Keratinocyte (primary cell): ENCODE measurements around the gene GBP3.

Experiments used
- EZH2 ChIP-seq: IDR thresholded peaks from one replicate; pipeline ENCODE4 v1.6.1; 2012; ENCODE audit warnings: inconsistent platforms, mild to moderate bottlenecking, low read length, moderate library complexity
- TF ChIP-seq, protein P1 (sequence below), 3 experiments: IDR thresholded peaks in 1 of 3; conservative IDR thresholded peaks in 1 of 3; optimal IDR thresholded peaks in 1 of 3; 2 replicates in 2 of 3; 3 replicates in 1 of 3; pipeline versions ENCODE3 to v1.5.1; 2011; ENCODE audit warnings: low read length in 3 of 3, mild to moderate bottlenecking in 3 of 3, moderate library complexity in 2 of 3, control low read depth in 1 of 3, inconsistent platforms in 1 of 3; ENCODE audit not compliant: insufficient read depth in 2 of 3; ENCODE audit errors: extremely low read depth in 1 of 3

DNA sequence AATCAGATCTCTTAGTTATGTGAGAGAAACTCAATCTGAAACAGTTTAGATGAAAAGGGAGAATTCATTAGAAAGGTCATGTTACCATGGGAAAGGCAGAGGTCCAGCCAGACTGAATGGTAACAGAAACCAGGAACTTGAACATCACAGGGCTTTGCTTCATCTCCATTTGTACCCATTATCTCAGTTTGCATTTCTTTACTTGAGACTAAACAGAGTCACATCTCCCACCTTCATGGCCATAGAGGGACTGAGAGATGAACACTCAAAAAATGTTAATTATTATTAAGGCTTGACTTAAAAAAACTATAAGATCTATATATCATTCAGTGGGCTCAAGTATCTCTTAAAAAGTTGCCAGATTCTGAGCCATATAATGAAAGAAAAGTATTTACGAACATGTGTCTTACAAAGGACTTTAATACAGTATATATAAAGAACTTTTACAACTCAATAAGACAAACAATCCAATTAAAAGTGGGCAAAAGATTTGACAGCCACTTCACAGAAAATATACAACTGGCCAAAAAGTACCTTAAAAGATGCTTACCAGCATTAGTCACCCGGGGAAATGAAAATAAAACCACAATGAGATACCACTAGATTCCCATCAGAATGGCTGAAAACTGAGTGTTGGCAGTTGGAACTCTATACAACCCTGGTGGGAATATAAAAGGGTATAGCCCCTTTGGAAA, 43.5 kb downstream of the GBP3 start:
- TF ChIP-seq, protein P1, sequence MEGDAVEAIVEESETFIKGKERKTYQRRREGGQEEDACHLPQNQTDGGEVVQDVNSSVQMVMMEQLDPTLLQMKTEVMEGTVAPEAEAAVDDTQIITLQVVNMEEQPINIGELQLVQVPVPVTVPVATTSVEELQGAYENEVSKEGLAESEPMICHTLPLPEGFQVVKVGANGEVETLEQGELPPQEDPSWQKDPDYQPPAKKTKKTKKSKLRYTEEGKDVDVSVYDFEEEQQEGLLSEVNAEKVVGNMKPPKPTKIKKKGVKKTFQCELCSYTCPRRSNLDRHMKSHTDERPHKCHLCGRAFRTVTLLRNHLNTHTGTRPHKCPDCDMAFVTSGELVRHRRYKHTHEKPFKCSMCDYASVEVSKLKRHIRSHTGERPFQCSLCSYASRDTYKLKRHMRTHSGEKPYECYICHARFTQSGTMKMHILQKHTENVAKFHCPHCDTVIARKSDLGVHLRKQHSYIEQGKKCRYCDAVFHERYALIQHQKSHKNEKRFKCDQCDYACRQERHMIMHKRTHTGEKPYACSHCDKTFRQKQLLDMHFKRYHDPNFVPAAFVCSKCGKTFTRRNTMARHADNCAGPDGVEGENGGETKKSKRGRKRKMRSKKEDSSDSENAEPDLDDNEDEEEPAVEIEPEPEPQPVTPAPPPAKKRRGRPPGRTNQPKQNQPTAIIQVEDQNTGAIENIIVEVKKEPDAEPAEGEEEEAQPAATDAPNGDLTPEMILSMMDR (optimal IDR thresholded peaks at IDR 0.05 in 1 of 3, IDR thresholded peaks at IDR 0.05 in 1 of 3, conservative IDR thresholded peaks at IDR 0.05 in 1 of 3; ENCODE audit: extremely low read depth in 1 of 3, insufficient read depth in 2 of 3, low read length in 3 of 3) = no peak
- no peak for TF ChIP-seq EZH2
